ENCODE measurements around the gene PCOLCE2.
"Not testable (repeated sequence)": the region's sequence is repeated elsewhere in the genome, so short reads cannot be mapped to it uniquely, and the experiment has no call there.

Gene PCOLCE2

GRCh38 chr3:142898346-142899213, 9.7 kb upstream of the PCOLCE2 start:
- DNase-seq = no peak

- DNase-seq = peak; percentile 15
These were observed 8.9 kb upstream of the PCOLCE2 start for GRCh38 chr3:142897807-142898206.

- DNase-seq = no peak
These were observed 8.1 kb upstream of the PCOLCE2 start for GRCh38 chr3:142896996-142897395.

GRCh38 chr3:142896201-142896755, 7.4 kb upstream of the PCOLCE2 start:
- no peak for DNase-seq

- DNase-seq = no peak
These were observed 5.6 kb upstream of the PCOLCE2 start for GRCh38 chr3:142894493-142894892.

- DNase-seq = no peak
These were observed 3.8 kb upstream of the PCOLCE2 start for GRCh38 chr3:142892714-142893113.

- DNase-seq = no peak
These were observed 1.7 kb upstream of the PCOLCE2 start for GRCh38 chr3:142890592-142890991.

GRCh38 chr3:142889212-142890014, 530 bp upstream of the PCOLCE2 start:
- DNase-seq = peak; percentile 16

GRCh38 chr3:142888099-142888480, 793 bp downstream of the PCOLCE2 start:
- DNase-seq = peak; percentile 85

- DNase-seq = no peak
These were observed 1.9 kb downstream of the PCOLCE2 start for GRCh38 chr3:142886940-142887339.

GRCh38 chr3:142886021-142886420, 2.9 kb downstream of the PCOLCE2 start:
- DNase-seq = no peak

GRCh38 chr3:142884531-142884930, 4.4 kb downstream of the PCOLCE2 start:
- DNase-seq = no peak

- DNase-seq = not testable (repeated sequence)
These were observed 5.3 kb downstream of the PCOLCE2 start for GRCh38 chr3:142883534-142883933.

- DNase-seq = no peak
These were observed 7.2 kb downstream of the PCOLCE2 start for GRCh38 chr3:142881445-142882224.

GRCh38 chr3:142878649-142879300, 10.1 kb downstream of the PCOLCE2 start:
- DNase-seq = no peak

GRCh38 chr3:142876417-142876816, 12.5 kb downstream of the PCOLCE2 start:
- no peak for DNase-seq

- no peak for DNase-seq
These were observed 13.2 kb downstream of the PCOLCE2 start for GRCh38 chr3:142875583-142876207.

GRCh38 chr3:142875099-142875498, 13.8 kb downstream of the PCOLCE2 start:
- no peak for DNase-seq

- not testable (repeated sequence) for DNase-seq
These were observed 20.5 kb downstream of the PCOLCE2 start for GRCh38 chr3:142868382-142868781.

- peak; percentile 97 for DNase-seq
These were observed 21.8 kb downstream of the PCOLCE2 start for GRCh38 chr3:142866841-142867631.

Measured in NCI-H69 (cell line).